SH-SY5Y (cell line): ENCODE measurements around the gene CALML4.

Experiments used
- GATA2 ChIP-seq: IDR thresholded peaks from 2 replicates; pipeline ENCODE4 v1.6.1; 2011; ENCODE audit warnings: mild to moderate bottlenecking, low read depth, low read length
- GATA3 ChIP-seq: IDR thresholded peaks from 2 replicates; pipeline ENCODE4 v1.6.1; 2011; ENCODE audit warnings: low read depth, mild to moderate bottlenecking, low read length, moderate library complexity

DNA sequence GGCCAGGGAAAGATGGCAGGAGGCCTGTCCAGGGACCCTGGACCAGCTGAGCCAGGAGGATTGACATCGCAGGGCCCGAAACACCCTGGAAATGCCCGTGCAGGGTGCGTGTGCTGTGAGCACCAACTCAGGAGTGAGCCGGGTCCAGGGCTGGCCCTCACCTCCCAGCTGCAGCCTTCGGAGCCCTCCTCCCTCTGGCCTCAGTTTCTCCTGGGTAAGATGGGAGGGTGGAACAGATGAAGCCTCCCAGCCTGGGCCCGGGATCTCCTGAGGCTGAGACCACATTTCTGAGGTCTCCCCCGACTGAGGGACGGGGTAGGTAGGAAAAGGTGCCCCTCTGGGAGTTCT is 5.3 kb upstream of the CALML4 start:
- TF ChIP-seq GATA2 (no peak), GATA3 (no peak)
